ENCODE measurements around the gene MDH2.
"Not testable (repeated sequence)": the region's sequence is repeated elsewhere in the genome, so short reads cannot be mapped to it uniquely, and the experiment has no call there.

The MDH2 gene

DNA sequence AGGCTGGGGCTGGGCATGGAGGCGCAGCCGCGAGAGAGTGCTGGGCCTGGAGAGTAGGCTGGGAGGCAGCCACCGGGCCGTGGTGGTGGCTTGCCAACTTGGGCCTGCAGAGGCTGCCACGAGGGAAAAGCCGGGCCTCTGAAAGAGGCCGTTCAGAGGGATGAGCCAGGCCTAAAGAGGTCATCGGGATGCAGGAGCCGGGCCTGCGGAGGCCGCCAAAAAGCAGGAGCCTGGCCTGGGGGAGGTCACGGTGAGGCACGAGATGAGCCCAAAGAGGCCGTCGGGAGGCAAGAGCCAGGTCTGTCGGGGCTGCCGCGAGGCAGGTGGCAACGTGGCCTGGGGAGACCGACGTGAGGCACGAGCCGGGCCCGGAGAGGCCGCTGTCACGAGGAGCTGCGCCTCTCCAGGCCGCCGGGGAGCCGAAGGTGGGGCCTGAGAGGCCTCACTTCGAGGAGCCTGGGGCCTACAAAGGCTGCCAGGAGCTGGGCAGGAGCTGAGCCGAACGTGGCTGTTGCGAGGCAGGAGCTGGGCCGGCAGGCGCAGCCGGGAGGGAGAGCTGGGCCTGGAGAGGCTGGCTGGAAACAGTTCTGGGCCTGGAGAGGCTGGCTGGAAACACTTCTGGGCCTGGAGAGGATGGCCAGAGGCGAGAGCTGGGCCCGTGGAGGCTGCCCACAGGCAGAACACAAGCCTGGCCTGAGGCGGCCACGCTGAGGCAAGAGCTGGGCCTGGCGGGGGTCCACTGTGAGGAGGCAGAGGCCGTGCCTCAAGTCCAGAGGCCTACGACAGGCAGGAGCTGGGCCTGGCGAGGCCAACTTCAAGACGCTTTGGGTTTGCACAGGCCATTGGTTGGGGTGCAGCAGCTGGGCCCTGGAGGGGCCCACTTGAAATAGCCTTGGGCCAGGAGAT, 24.6 kb downstream of the MDH2 start:
- DNase-seq (ENCODE audit: low read depth), result no peak

- no peak for DNase-seq (ENCODE audit: low read depth)
These were observed 25.6 kb downstream of the MDH2 start for GRCh38 chr7:76073335-76073990.

- no peak for DNase-seq (ENCODE audit: low read depth)
These were observed 26.5 kb downstream of the MDH2 start for GRCh38 chr7:76074306-76074971.

DNA sequence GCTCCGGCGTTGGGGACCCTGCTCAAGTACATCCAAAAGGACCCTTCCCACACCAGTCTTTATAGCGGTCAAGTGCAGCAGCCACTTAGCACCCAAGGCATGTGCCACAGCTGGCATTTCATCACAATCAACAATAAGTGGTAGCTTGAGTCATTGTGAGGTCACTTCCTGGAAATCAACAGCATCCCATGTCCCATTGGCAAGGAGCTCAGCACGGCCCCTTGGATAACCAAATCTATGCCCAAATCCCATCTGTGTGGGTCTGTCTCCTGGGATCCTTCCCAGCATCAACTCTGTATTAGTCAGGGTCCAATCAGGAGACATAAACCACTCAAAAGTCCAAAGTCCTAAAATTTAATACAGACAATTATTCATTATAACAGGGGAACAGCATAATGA, 27.1 kb downstream of the MDH2 start:
- no peak for DNase-seq (ENCODE audit: low read depth)

GRCh38 chr7:76076995-76077394, 29.1 kb downstream of the MDH2 start:
- no peak for DNase-seq (ENCODE audit: low read depth)

- DNase-seq (ENCODE audit: low read depth), result no peak
These were observed 29.5 kb downstream of the MDH2 start for GRCh38 chr7:76077435-76077834.

GRCh38 chr7:76080204-76080603, 32.3 kb downstream of the MDH2 start:
- DNase-seq (ENCODE audit: low read depth), result no peak

GRCh38 chr7:76084115-76084514, 36.2 kb downstream of the MDH2 start:
- not testable (repeated sequence) for DNase-seq (ENCODE audit: low read depth)

- DNase-seq (ENCODE audit: low read depth), result no peak
These were observed 38.2 kb downstream of the MDH2 start for GRCh38 chr7:76086070-76086469.

- DNase-seq (ENCODE audit: low read depth), result not testable (repeated sequence)
These were observed 39.5 kb downstream of the MDH2 start for GRCh38 chr7:76087362-76087791.

GRCh38 chr7:76089865-76090475, 42.1 kb downstream of the MDH2 start:
- no peak for DNase-seq (ENCODE audit: low read depth)

- DNase-seq (ENCODE audit: low read depth), result no peak
These were observed 43.6 kb downstream of the MDH2 start for GRCh38 chr7:76091506-76091905.

- not testable (repeated sequence) for DNase-seq (ENCODE audit: low read depth)
These were observed 45.6 kb downstream of the MDH2 start for GRCh38 chr7:76093531-76093930.

DNA sequence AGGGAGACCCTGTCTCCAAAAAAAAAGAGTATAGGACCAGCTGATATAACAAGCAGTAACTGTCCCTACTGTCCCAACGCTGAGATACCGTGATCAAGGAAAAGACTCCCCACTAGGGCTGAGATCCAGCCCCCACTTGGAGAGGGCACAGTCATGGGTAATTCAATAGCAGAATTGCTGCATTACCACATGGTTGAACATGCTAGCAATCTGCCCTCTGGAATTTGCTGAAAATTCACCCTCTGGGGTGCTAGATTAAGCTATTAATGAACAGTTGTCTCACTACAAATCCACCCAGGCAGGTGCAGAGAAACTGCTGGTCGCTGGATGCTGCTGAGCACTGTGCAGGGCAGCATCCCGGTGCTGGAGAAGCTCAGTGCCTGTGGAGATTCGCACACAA, 46.4 kb downstream of the MDH2 start:
- DNase-seq (ENCODE audit: low read depth), result not testable (repeated sequence)

DNA sequence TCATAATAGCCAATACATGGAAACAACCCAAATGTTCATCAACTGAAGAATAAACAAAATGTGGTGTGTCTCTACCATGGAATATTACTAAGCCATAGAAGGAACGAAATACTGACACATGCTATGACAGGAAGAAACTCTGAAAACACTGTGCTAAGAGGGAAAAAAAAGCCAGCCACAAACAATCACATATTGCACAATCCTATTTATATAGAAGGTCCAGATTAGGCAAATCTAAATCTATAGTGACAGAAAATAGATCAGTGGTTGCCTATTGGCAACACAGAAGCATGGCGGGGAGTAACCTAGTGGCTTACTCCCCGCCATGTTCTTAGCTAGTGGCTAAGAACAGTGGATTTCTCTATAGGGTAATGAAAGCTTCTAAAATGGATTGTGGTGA, 48.0 kb downstream of the MDH2 start:
- DNase-seq (ENCODE audit: low read depth), result no peak

DNA sequence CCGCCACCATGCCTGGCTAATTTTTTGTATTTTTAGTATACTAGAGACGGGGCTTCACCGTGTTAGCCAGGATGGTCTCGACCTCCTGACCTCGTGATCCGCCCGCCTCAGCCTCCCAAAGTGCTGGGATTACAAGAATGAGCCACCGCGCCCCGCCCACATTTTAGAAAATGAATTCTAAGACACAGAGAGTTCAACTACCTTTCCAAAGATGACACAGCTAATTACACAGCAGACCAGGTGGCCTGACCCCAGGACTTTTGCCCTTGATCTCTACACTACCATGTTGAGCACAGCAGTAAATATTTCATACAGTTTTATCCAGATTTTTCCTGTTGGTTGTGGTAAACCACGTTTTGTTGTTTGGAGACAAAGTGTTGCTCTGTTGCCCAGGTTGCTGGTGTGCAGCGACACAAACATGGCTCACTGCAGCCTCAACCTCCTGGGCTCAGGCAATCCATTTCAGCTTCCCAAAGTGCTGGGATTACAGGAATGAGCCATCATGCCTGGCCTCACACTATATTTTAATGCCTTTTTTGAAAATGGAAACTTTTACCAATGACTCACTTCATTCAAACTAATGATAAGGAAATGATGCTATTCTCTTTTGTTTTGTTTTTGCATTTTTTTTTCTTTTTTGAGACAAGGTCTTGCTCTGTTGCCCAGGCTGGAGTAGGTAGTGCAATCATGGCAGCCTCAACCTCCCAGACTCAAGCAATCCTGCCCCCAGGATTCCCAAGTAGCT, 54.0 kb downstream of the MDH2 start:
- DNase-seq (ENCODE audit: low read depth), result not testable (repeated sequence)

GRCh38 chr7:76103788-76104187, 55.9 kb downstream of the MDH2 start:
- DNase-seq (ENCODE audit: low read depth), result not testable (repeated sequence)

GRCh38 chr7:76106130-76106529, 58.2 kb downstream of the MDH2 start:
- not testable (repeated sequence) for DNase-seq (ENCODE audit: low read depth)

DNA sequence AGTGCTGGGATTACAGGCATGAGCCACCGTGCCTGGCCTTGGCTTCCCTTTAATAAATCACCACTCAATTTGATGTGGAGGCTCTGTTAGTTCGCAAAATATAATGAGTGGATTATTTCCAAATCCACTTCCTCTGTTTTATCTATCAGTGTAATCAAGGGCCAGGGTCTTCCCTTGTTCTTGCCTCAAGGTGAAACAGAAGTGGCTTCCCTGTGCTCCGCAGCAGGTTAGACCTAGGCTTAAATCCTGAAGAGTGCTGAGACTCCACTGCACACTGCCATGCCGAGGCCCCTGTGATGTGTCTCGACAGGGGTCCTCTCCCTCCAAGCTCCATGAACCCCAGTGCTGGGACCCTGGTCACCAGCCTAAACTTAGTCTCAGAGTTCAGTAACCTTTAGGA, 59.0 kb downstream of the MDH2 start:
- no peak for DNase-seq (ENCODE audit: low read depth)

DNA sequence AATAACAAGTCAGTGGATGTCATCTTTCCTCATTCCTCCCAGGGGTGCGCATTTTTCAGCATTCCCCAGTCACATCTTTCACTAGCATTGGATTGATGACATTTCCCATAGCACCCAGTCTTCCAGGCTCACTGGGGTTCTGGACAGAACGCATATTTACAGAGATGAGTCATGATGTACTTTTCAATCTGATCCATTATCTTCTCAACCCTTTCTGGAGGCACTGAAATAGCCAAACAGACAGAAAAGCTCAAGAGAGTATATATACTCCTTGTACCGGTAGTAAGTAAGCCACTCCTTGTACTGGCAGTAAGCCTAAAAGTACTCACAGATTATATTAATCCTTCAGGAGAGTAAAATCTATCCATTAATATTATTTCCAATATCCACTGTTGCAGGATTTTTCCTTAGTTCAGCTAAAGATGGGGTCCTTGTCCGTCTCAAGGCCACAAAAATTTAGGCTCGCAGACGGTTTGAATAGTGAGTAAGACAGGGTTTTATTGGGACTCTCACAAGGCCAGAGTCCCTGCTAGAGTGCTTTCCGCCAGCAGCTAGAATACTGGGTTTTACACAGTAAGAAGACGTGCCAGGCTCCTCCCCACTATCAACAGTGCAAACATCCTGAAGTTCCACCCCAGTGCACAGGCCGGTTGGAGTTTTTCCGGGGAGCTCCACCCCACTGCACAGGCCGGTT, 60.8 kb downstream of the MDH2 start:
- DNase-seq (ENCODE audit: low read depth), result no peak

GRCh38 chr7:76113042-76113630, 65.2 kb downstream of the MDH2 start:
- not testable (repeated sequence) for DNase-seq (ENCODE audit: low read depth)
